ENCODE data around the gene LRCH1.

The LRCH1 gene

DNA sequence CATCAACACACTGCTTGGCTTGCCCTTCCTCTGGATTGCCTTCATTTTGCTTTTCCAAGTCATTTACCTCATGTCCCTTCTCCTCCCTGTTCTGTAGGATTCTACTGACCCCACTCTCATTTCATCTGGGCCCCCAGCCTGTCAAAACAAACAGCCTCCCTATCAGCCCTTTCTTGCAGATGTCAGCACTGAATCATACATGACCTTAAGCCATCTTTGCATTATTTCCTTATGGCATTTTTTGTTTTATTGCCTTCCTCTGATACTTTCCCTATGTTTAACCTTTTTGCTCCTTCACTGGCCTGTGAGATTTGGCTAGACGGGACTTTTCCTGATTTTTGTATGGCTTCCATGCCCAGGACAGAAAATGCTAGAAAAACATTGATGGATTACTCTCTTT lies 8.7 kb downstream of the LRCH1 start:
- no peaks in the 10 kb centered on the region for H3K27me3 ChIP-seq (ENCODE audit: control insufficient read depth in 3 of 3, insufficient read depth in 3 of 3, low read depth in 1 of 3, low read length in 3 of 3)
- no peak overlapping the region for H3K4me3 ChIP-seq (ENCODE audit: low read length in 2 of 2)
- H2BK12ac ChIP-seq (ENCODE audit: low read length), result no peak overlapping the region
- no peak for DNase-seq (ENCODE audit: low spot score)
- H3K27ac ChIP-seq (replicated peaks; ENCODE audit: low read length), result no peak overlapping the region
- no peak overlapping the region for H2AK5ac ChIP-seq (ENCODE audit: low read depth, low read length)
- WGBS, 2 donors (ENCODE audit: extremely low coverage in 2 of 2, insufficient read length in 2 of 2, insufficient replicate concordance in 1 of 2), result no CpG with 5 or more reads among the region's 1 CpG
- peaks cover 0 to 6% of the 10 kb centered on the region in 2 donors for H3K9me3 ChIP-seq (replicated peaks in 1 of 2; ENCODE audit: control insufficient read depth in 2 of 2, insufficient read depth in 1 of 2, low read depth in 1 of 2, low read length in 2 of 2)
- no peak overlapping the region for H3K23ac ChIP-seq (ENCODE audit: low read depth, low read length, poor library complexity)
- no peak overlapping the region for H2BK120ac ChIP-seq (ENCODE audit: low read depth, low read length)
- no peak overlapping the region for H3K4me2 ChIP-seq (ENCODE audit: insufficient read depth, low read length, poor library complexity, severe bottlenecking)
- no peaks in the 10 kb centered on the region for H3K36me3 ChIP-seq (replicated peaks in 1 of 2; ENCODE audit: control insufficient read depth in 2 of 2, insufficient read depth in 2 of 2, low read length in 2 of 2)
- no peaks in the 10 kb centered on the region for H3K4me1 ChIP-seq (ENCODE audit: control insufficient read depth in 2 of 2, insufficient read depth in 1 of 2, low read depth in 1 of 2, low read length in 2 of 2)
- H3K18ac ChIP-seq (ENCODE audit: low read length), result no peak overlapping the region
- no peaks in the 10 kb centered on the region for H3K79me1 ChIP-seq (ENCODE audit: low read depth, low read length)
- no peak overlapping the region for H3K4ac ChIP-seq (ENCODE audit: low read length)
- no peak overlapping the region for H2AFZ ChIP-seq (ENCODE audit: low read length)
- H2BK15ac ChIP-seq (ENCODE audit: low read length), result no peak overlapping the region
- no peak overlapping the region for H3K9ac ChIP-seq (ENCODE audit: low read depth, low read length, poor library complexity)
- no peak overlapping the region for H4K8ac ChIP-seq (ENCODE audit: low read depth, low read length)
- H3K14ac ChIP-seq (ENCODE audit: low read length), result no peak overlapping the region
- H2BK5ac ChIP-seq (ENCODE audit: low read length), result no peak overlapping the region
- H4K91ac ChIP-seq (ENCODE audit: low read depth, low read length, poor library complexity), result no peak overlapping the region

DNA sequence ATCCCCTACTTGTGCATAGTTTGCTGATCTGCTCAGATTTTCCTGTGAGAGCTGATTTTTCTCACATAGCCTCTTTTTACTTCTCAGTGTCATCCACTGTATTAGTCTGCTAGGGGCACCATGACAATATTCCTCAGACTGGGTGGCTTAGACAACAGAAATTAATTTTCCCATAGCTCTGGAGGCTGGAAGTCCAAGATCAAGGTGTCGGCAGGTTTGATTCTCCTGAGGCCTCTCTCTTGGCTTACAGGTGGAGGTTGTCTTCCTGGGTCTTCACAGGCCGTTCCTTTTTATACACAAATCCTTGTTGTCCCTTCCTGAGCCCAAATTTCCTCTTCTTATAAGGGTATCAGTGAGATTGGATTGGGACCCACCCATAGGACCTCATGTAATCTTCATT lies 9.2 kb downstream of the LRCH1 start:
- Histone ChIP-seq H4K8ac (ENCODE audit: low read depth, low read length) (no peak overlapping the region), H2AFZ (ENCODE audit: low read length) (no peak overlapping the region), H3K14ac (ENCODE audit: low read length) (no peak overlapping the region), H3K36me3 (replicated peaks in 1 of 2; ENCODE audit: control insufficient read depth in 2 of 2, insufficient read depth in 2 of 2, low read length in 2 of 2) (no peaks in the 10 kb centered on the region), H2AK5ac (ENCODE audit: low read depth, low read length) (no peak overlapping the region), H2BK12ac (ENCODE audit: low read length) (no peak overlapping the region), H3K9me3 (replicated peaks in 1 of 2; ENCODE audit: control insufficient read depth in 2 of 2, insufficient read depth in 1 of 2, low read depth in 1 of 2, low read length in 2 of 2) (peaks cover 0 to 6% of the 10 kb centered on the region in 2 donors), H3K4me1 (ENCODE audit: control insufficient read depth in 2 of 2, insufficient read depth in 1 of 2, low read depth in 1 of 2, low read length in 2 of 2) (no peaks in the 10 kb centered on the region), H2BK15ac (ENCODE audit: low read length) (no peak overlapping the region), H3K4ac (ENCODE audit: low read length) (no peak overlapping the region), H3K18ac (ENCODE audit: low read length) (no peak overlapping the region), H3K9ac (ENCODE audit: low read depth, low read length, poor library complexity) (no peak overlapping the region), H4K91ac (ENCODE audit: low read depth, low read length, poor library complexity) (no peak overlapping the region), H3K4me2 (ENCODE audit: insufficient read depth, low read length, poor library complexity, severe bottlenecking) (no peak overlapping the region), H3K79me1 (ENCODE audit: low read depth, low read length) (no peaks in the 10 kb centered on the region), H3K4me3 (ENCODE audit: low read length in 2 of 2) (no peak overlapping the region), H3K27me3 (ENCODE audit: control insufficient read depth in 3 of 3, insufficient read depth in 3 of 3, low read depth in 1 of 3, low read length in 3 of 3) (no peaks in the 10 kb centered on the region), H3K27ac (replicated peaks; ENCODE audit: low read length) (no peak overlapping the region), H2BK120ac (ENCODE audit: low read depth, low read length) (no peak overlapping the region), H3K23ac (ENCODE audit: low read depth, low read length, poor library complexity) (no peak overlapping the region), H2BK5ac (ENCODE audit: low read length) (no peak overlapping the region)
- WGBS, 2 donors (ENCODE audit: extremely low coverage in 2 of 2, insufficient read length in 2 of 2, insufficient replicate concordance in 1 of 2), result no CpG with 5 or more reads among the region's 2 CpGs
- no peak for DNase-seq (ENCODE audit: low spot score)

DNA sequence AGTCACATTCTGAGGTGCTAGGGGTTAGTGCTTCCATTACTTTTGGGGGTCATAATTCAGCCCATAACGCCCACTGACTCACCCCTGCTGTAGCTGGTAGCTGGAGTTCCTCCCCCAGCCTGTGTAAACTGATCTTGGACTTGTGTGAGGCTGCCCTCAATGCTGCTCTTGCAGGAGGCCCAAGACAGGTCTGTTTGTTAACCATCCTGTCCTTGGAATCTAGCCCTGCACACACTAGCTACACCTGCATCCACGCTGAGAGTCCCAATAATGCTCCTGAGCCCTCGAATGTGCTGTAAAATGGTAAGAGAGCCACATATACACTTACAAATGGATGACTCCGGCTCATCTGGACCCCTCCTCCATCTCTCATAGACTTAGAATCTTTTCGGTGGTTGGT lies 9.6 kb downstream of the LRCH1 start:
- Histone ChIP-seq H3K9me3 (replicated peaks in 1 of 2; ENCODE audit: control insufficient read depth in 2 of 2, insufficient read depth in 1 of 2, low read depth in 1 of 2, low read length in 2 of 2) (peaks cover 0 to 6% of the 10 kb centered on the region in 2 donors), H3K79me1 (ENCODE audit: low read depth, low read length) (no peaks in the 10 kb centered on the region), H3K27me3 (ENCODE audit: control insufficient read depth in 3 of 3, insufficient read depth in 3 of 3, low read depth in 1 of 3, low read length in 3 of 3) (no peaks in the 10 kb centered on the region), H2AK5ac (ENCODE audit: low read depth, low read length) (no peak overlapping the region), H3K18ac (ENCODE audit: low read length) (no peak overlapping the region), H3K4me2 (ENCODE audit: insufficient read depth, low read length, poor library complexity, severe bottlenecking) (no peak overlapping the region), H3K4ac (ENCODE audit: low read length) (no peak overlapping the region), H3K36me3 (replicated peaks in 1 of 2; ENCODE audit: control insufficient read depth in 2 of 2, insufficient read depth in 2 of 2, low read length in 2 of 2) (no peaks in the 10 kb centered on the region), H2BK120ac (ENCODE audit: low read depth, low read length) (no peak overlapping the region), H3K27ac (replicated peaks; ENCODE audit: low read length) (no peak overlapping the region), H2BK15ac (ENCODE audit: low read length) (no peak overlapping the region), H3K9ac (ENCODE audit: low read depth, low read length, poor library complexity) (no peak overlapping the region), H3K14ac (ENCODE audit: low read length) (no peak overlapping the region), H4K91ac (ENCODE audit: low read depth, low read length, poor library complexity) (no peak overlapping the region), H2BK5ac (ENCODE audit: low read length) (no peak overlapping the region), H4K8ac (ENCODE audit: low read depth, low read length) (no peak overlapping the region), H2BK12ac (ENCODE audit: low read length) (no peak overlapping the region), H2AFZ (ENCODE audit: low read length) (no peak overlapping the region), H3K4me1 (ENCODE audit: control insufficient read depth in 2 of 2, insufficient read depth in 1 of 2, low read depth in 1 of 2, low read length in 2 of 2) (no peaks in the 10 kb centered on the region), H3K4me3 (ENCODE audit: low read length in 2 of 2) (no peak overlapping the region), H3K23ac (ENCODE audit: low read depth, low read length, poor library complexity) (no peak overlapping the region)
- no peak for DNase-seq (ENCODE audit: low spot score)
- WGBS, 2 donors (ENCODE audit: extremely low coverage in 2 of 2, insufficient read length in 2 of 2, insufficient replicate concordance in 1 of 2), result no CpG with 5 or more reads among the region's 5 CpGs

DNA sequence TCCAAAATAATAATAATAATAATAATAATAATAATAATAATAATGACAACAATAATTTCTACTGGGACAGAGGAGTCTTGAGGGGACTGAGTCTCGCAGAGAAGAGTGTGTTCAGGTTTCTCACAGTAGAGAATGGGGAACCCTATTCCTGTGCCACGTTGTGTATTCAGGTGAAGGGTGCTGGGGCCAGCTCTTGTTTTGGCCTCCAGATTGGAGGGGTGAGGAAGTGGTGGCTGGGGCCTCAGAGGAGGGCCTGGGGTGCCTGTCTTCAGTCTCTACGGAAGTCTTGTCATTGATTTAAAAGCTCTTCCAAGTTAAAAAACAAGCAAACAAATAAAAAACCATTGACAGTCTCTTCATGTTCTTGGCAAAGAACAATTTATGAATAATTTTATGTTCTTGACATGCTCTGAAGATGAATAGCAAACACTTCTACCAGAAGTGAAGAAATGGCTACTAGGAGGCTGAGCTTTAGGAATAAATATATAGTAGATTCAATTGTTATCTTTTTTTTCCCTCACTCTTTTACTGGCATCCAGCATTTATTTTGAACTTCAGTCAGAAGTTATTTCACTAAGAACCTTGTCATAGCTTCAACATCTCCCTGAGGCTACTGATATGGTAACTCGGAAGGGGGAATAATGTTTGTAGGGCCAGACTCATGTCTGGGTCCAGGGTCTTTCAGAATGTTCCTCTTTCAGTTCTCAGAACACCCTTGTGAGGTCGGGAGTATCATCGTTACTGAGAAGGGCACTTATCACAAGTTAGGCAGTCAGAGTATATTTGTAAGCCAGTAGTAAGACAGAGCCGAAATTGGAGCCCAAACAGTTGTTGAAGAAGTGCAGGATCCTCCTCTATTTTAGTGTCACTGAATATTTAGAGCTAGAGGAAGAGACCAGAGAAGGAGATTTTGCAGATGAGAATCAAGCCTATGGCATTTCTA lies 13.1 kb downstream of the LRCH1 start:
- H2BK15ac ChIP-seq (ENCODE audit: low read length), result no peak overlapping the region

More for the DNA sequence above, 13.1 kb downstream of the LRCH1 start:
- H3K27ac ChIP-seq (replicated peaks; ENCODE audit: low read length), result no peak overlapping the region
- no peak overlapping the region for H2AFZ ChIP-seq (ENCODE audit: low read length)
- H3K4ac ChIP-seq (ENCODE audit: low read length), result no peak overlapping the region
- peaks cover 0 to 6% of the 10 kb centered on the region in 2 donors for H3K9me3 ChIP-seq (replicated peaks in 1 of 2; ENCODE audit: control insufficient read depth in 2 of 2, insufficient read depth in 1 of 2, low read depth in 1 of 2, low read length in 2 of 2)
- H3K9ac ChIP-seq (ENCODE audit: low read depth, low read length, poor library complexity), result no peak overlapping the region
- peaks cover 0 to 1% of the 10 kb centered on the region in 2 donors for H3K4me1 ChIP-seq (ENCODE audit: control insufficient read depth in 2 of 2, insufficient read depth in 1 of 2, low read depth in 1 of 2, low read length in 2 of 2)
- H2BK5ac ChIP-seq (ENCODE audit: low read length), result no peak overlapping the region
- no peak overlapping the region for H3K23ac ChIP-seq (ENCODE audit: low read depth, low read length, poor library complexity)
- no peak overlapping the region for H2AK5ac ChIP-seq (ENCODE audit: low read depth, low read length)
- no peak overlapping the region for H4K8ac ChIP-seq (ENCODE audit: low read depth, low read length)
- H3K79me1 ChIP-seq (ENCODE audit: low read depth, low read length), result no peaks in the 10 kb centered on the region
- H3K27me3 ChIP-seq (ENCODE audit: control insufficient read depth in 3 of 3, insufficient read depth in 3 of 3, low read depth in 1 of 3, low read length in 3 of 3), result no peaks in the 10 kb centered on the region
- H4K91ac ChIP-seq (ENCODE audit: low read depth, low read length, poor library complexity), result no peak overlapping the region
- no peak overlapping the region for H3K4me2 ChIP-seq (ENCODE audit: insufficient read depth, low read length, poor library complexity, severe bottlenecking)
- WGBS, 2 donors (ENCODE audit: extremely low coverage in 2 of 2, insufficient read length in 2 of 2, insufficient replicate concordance in 1 of 2), result no CpG with 5 or more reads among the region's 7 CpGs
- H2BK12ac ChIP-seq (ENCODE audit: low read length), result no peak overlapping the region
- DNase-seq (ENCODE audit: low spot score), result no peak
- no peak overlapping the region for H3K18ac ChIP-seq (ENCODE audit: low read length)
- H3K4me3 ChIP-seq (ENCODE audit: low read length in 2 of 2), result no peak overlapping the region
- no peaks in the 10 kb centered on the region for H3K36me3 ChIP-seq (replicated peaks in 1 of 2; ENCODE audit: control insufficient read depth in 2 of 2, insufficient read depth in 2 of 2, low read length in 2 of 2)
- H2BK120ac ChIP-seq (ENCODE audit: low read depth, low read length), result no peak overlapping the region
- no peak overlapping the region for H3K14ac ChIP-seq (ENCODE audit: low read length)

Data from neuronal stem cell (in vitro differentiated cells).